ENCODE measurements around the gene AMHR2. TPM values are rescaled to one million over a fixed set of nuclear protein-coding genes. Genes with fewer than 3 reads are reported as not detected.
"Not testable (repeated sequence)": the region's sequence is repeated elsewhere in the genome, so short reads cannot be mapped to it uniquely, and the experiment has no call there.

AMHR2 gene
- polyA plus RNA-seq, result under 1 TPM in 1 of 2 donors, not detected in 1; 0.08 TPM

DNA sequence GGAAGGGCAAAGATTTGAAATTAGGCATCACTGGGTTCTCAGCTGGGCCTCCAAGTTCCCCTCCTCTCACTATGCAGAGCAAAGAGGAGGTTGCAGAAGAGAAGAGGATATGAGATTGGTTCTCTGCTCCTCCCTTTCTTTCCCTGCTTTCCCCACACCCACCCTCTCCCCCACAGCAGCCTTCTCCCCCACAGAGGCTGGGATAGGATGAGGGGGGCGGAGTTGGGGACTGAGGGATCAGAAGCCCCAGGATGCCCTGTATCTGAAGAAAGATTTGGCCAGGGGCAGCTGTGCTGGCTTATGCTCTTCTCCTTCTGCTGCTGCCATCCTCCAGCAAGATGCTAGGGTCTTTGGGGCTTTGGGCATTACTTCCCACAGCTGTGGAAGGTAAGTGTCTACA, at the start of gene AMHR2:
AMHR2 (plus strand) TSS at position 259 of the 400 bp plus-strand sequence; CDS start at position 339, 80 bp downstream.
- no peaks in the 10 kb centered on the region for H3K4me1 ChIP-seq (ENCODE audit: control insufficient read depth in 2 of 2, insufficient read depth in 2 of 2, low read length in 1 of 2)
- H3K27ac ChIP-seq (ENCODE audit: low read depth in 2 of 2, low read length in 1 of 2), result no peak within 1 kb of the TSS
- no peaks in the 10 kb centered on the region for H3K9me3 ChIP-seq (ENCODE audit: control insufficient read depth in 2 of 2, insufficient read depth in 1 of 2, low read depth in 1 of 2, low read length in 1 of 2)
- WGBS, 2 donors, result 92 to 100% methylated on average over 1 of the region's 1 CpG
- H3K4me3 ChIP-seq (ENCODE audit: low read depth in 1 of 2, low read length in 2 of 2), result no peak within 1 kb of the TSS
- H3K36me3 ChIP-seq (ENCODE audit: control insufficient read depth in 2 of 2, insufficient read depth in 2 of 2, low read length in 1 of 2), result no peaks in the 10 kb centered on the region
- no peaks in the 10 kb centered on the region for H3K27me3 ChIP-seq (ENCODE audit: control insufficient read depth in 1 of 2, insufficient read depth in 2 of 2, low read length in 2 of 2)

DNA sequence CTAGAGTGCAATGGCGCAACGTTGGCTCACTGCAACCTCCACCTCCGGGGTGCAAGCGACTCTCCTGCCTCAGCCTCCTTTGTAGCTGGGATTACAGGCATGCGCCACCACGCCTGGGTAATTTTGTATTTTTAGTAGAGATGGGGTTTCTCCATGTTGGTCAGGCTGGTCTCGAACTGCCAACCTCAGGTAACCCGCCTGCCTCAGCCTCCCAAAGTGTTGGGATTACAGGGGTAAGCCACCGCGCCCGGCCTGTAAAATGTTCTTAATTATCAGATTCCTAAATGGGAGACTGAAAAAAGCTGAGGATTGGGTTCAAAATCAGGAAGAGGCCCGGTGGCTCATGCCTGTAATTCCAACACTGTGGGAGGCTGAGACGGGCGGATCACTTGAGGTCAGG, 49.4 kb upstream of the AMHR2 start:
- H3K27me3 ChIP-seq (ENCODE audit: control insufficient read depth in 1 of 2, insufficient read depth in 2 of 2, low read length in 2 of 2); H3K4me1 ChIP-seq (ENCODE audit: control insufficient read depth in 2 of 2, insufficient read depth in 2 of 2, low read length in 1 of 2); H3K36me3 ChIP-seq (ENCODE audit: control insufficient read depth in 2 of 2, insufficient read depth in 2 of 2, low read length in 1 of 2); H3K9me3 ChIP-seq (ENCODE audit: control insufficient read depth in 2 of 2, insufficient read depth in 1 of 2, low read depth in 1 of 2, low read length in 1 of 2); H3K4me3 ChIP-seq (ENCODE audit: low read depth in 1 of 2, low read length in 2 of 2): not testable (repeated sequence)
- peak overlapping the region in 1 of 2 donors; percentile 62 for H3K27ac ChIP-seq (ENCODE audit: low read depth in 2 of 2, low read length in 1 of 2)
- 82 to 85% methylated on average over 14 of the region's 14 CpGs for WGBS, 2 donors

DNA sequence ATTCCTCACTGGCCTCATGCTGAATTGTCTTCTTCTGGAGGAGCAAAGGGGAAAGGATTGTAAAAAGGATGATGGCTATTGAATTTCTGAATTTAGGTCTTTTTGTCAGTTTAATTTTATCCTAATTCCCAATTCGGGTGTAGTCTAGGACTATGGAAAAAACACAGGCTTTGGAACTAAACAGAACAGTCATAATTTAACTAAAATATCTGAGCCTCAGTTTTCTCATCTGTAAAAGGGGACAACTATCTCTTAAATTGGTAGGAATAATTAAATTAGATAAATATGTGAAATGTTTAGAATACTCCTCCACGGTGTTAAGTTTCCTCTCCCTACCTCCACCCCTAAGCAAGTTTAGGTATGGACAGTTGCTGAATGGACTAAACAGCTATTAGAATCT, 46.9 kb upstream of the AMHR2 start:
- Histone ChIP-seq H3K27ac (ENCODE audit: low read depth in 2 of 2, low read length in 1 of 2) (no peak overlapping the region), H3K4me3 (ENCODE audit: low read depth in 1 of 2, low read length in 2 of 2) (no peak overlapping the region), H3K4me1 (ENCODE audit: control insufficient read depth in 2 of 2, insufficient read depth in 2 of 2, low read length in 1 of 2) (peaks cover 0 to 3% of the 10 kb centered on the region in 2 donors), H3K27me3 (ENCODE audit: control insufficient read depth in 1 of 2, insufficient read depth in 2 of 2, low read length in 2 of 2) (no peaks in the 10 kb centered on the region), H3K9me3 (ENCODE audit: control insufficient read depth in 2 of 2, insufficient read depth in 1 of 2, low read depth in 1 of 2, low read length in 1 of 2) (no peaks in the 10 kb centered on the region), H3K36me3 (ENCODE audit: control insufficient read depth in 2 of 2, insufficient read depth in 2 of 2, low read length in 1 of 2) (no peaks in the 10 kb centered on the region)
- 82 to 85% methylated on average over 2 of the region's 2 CpGs for WGBS, 2 donors

- WGBS, 2 donors, result 96 to 97% methylated on average over 12 of the region's 12 CpGs
- H3K36me3 ChIP-seq (ENCODE audit: control insufficient read depth in 2 of 2, insufficient read depth in 2 of 2, low read length in 1 of 2), result peaks cover 7 to 13% of the 10 kb centered on the region in 2 donors
- no peaks in the 10 kb centered on the region for H3K9me3 ChIP-seq (ENCODE audit: control insufficient read depth in 2 of 2, insufficient read depth in 1 of 2, low read depth in 1 of 2, low read length in 1 of 2)
- H3K4me3 ChIP-seq (ENCODE audit: low read depth in 1 of 2, low read length in 2 of 2), result no peak overlapping the region
- no peaks in the 10 kb centered on the region for H3K27me3 ChIP-seq (ENCODE audit: control insufficient read depth in 1 of 2, insufficient read depth in 2 of 2, low read length in 2 of 2)
- H3K4me1 ChIP-seq (ENCODE audit: control insufficient read depth in 2 of 2, insufficient read depth in 2 of 2, low read length in 1 of 2), result peaks cover 3 to 14% of the 10 kb centered on the region in 2 donors
- peak overlapping the region; percentile 45 to 92 for H3K27ac ChIP-seq (ENCODE audit: low read depth in 2 of 2, low read length in 1 of 2)
Measured at GRCh38 chr12:53378222-53378621, 45.4 kb upstream of the AMHR2 start.

- peaks cover 7 to 15% of the 10 kb centered on the region in 2 donors for H3K36me3 ChIP-seq (ENCODE audit: control insufficient read depth in 2 of 2, insufficient read depth in 2 of 2, low read length in 1 of 2)
- no peaks in the 10 kb centered on the region for H3K9me3 ChIP-seq (ENCODE audit: control insufficient read depth in 2 of 2, insufficient read depth in 1 of 2, low read depth in 1 of 2, low read length in 1 of 2)
- H3K27me3 ChIP-seq (ENCODE audit: control insufficient read depth in 1 of 2, insufficient read depth in 2 of 2, low read length in 2 of 2), result no peaks in the 10 kb centered on the region
- WGBS, 2 donors, result 10 to 12% methylated on average over 23 of the region's 23 CpGs
- peak overlapping the region; percentile 48 to 55 for H3K4me3 ChIP-seq (ENCODE audit: low read depth in 1 of 2, low read length in 2 of 2)
- peaks cover 5 to 16% of the 10 kb centered on the region in 2 donors for H3K4me1 ChIP-seq (ENCODE audit: control insufficient read depth in 2 of 2, insufficient read depth in 2 of 2, low read length in 1 of 2)
- peak overlapping the region; percentile 92 to 97 for H3K27ac ChIP-seq (ENCODE audit: low read depth in 2 of 2, low read length in 1 of 2)
Measured at GRCh38 chr12:53378724-53379388, 44.8 kb upstream of the AMHR2 start.

DNA sequence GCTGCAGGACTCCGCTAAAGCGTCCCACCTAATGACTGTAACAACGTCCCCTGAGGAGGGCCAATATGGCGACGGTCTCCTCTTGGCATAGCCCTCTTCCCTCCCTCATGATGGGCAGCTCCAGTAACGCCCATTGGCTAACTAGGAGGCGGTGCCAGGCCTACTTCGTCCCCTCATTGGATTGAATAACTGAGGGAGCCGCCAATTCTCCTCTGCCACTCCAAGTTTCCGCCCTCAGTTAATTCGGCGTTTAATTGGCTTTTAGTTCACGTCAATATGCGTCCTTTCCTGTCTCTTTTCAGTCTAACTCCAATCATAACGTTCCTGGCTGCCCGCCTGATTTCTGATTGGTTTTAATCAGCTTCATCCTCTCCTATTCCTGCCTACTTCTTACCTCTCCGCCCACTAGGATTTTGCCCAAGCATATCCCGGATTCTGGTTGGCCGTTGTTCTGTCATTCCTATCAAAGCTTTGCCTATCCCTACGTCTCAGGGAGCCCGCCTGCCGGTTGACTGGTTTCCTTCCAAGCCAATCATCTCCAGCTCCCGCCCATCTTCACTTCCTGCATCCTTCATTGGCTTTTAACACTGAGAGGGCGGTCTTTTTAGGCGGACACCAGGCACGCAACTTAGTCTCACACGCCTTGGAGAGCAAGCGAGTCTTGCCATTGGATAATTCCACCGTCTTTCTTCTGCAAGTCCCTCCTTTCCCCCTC, 44.1 kb upstream of the AMHR2 start:
- H3K27me3 ChIP-seq (ENCODE audit: control insufficient read depth in 1 of 2, insufficient read depth in 2 of 2, low read length in 2 of 2), result no peaks in the 10 kb centered on the region
- peaks cover 5 to 17% of the 10 kb centered on the region in 2 donors for H3K4me1 ChIP-seq (ENCODE audit: control insufficient read depth in 2 of 2, insufficient read depth in 2 of 2, low read length in 1 of 2)
- no peaks in the 10 kb centered on the region for H3K9me3 ChIP-seq (ENCODE audit: control insufficient read depth in 2 of 2, insufficient read depth in 1 of 2, low read depth in 1 of 2, low read length in 1 of 2)
- peak overlapping the region; percentile 97 to 99 for H3K27ac ChIP-seq (ENCODE audit: low read depth in 2 of 2, low read length in 1 of 2)
- H3K4me3 ChIP-seq (ENCODE audit: low read depth in 1 of 2, low read length in 2 of 2), result peak overlapping the region; percentile 55 to 70
- 0 to 1% methylated on average over 29 of the region's 29 CpGs for WGBS, 2 donors
- H3K36me3 ChIP-seq (ENCODE audit: control insufficient read depth in 2 of 2, insufficient read depth in 2 of 2, low read length in 1 of 2), result peaks cover 7 to 15% of the 10 kb centered on the region in 2 donors

DNA sequence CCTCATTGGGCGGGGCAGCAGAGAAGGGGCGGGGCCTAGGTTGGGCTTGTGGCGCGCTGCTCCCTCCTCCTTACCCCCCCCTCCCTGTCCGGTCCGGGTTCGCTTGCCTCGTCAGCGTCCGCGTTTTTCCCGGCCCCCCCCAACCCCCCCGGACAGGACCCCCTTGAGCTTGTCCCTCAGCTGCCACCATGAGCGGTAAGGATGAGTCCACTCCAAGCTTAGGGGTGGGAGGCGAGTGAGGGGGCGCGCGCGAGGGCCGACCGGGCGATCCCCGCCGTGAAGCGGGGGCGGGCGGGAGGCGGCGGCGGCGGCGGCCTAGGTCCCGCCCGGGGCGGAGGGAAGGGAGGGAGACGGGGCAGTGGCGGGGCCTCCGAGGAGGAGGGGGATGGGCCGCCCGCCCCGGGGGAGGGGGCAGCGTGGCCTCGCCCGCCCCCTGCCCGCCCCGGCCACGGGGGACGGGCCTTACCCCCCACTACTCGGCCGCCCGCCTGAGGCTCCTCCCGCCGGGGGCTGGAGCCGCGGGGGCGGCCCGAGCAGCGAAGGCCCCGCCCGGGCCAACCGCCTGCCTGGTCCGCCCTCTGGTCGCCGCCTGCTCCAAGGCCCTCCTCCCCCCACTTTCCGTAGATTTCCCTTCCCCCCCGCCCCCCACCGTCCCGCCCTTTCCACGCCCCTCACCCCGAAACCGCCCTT, 43.4 kb upstream of the AMHR2 start, which contains the start of gene SP1:
SP1 (plus strand) TSS at position 73 of the 690 bp plus-strand sequence; CDS start at position 189, 116 bp downstream.
- H3K9me3 ChIP-seq (ENCODE audit: control insufficient read depth in 2 of 2, insufficient read depth in 1 of 2, low read depth in 1 of 2, low read length in 1 of 2), result no peaks in the 10 kb centered on the region
- peak within 1 kb of the TSS; percentile 59 to 70 for H3K4me3 ChIP-seq (ENCODE audit: low read depth in 1 of 2, low read length in 2 of 2)
- no peaks in the 10 kb centered on the region for H3K27me3 ChIP-seq (ENCODE audit: control insufficient read depth in 1 of 2, insufficient read depth in 2 of 2, low read length in 2 of 2)
- peak within 1 kb of the TSS; percentile 99 for H3K27ac ChIP-seq (ENCODE audit: low read depth in 2 of 2, low read length in 1 of 2)
- peaks cover 7 to 15% of the 10 kb centered on the region in 2 donors for H3K36me3 ChIP-seq (ENCODE audit: control insufficient read depth in 2 of 2, insufficient read depth in 2 of 2, low read length in 1 of 2)
- 1 to 2% methylated on average over 45 to 67 of the region's 71 CpGs for WGBS, 2 donors
- peaks cover 5 to 19% of the 10 kb centered on the region in 2 donors for H3K4me1 ChIP-seq (ENCODE audit: control insufficient read depth in 2 of 2, insufficient read depth in 2 of 2, low read length in 1 of 2)

DNA sequence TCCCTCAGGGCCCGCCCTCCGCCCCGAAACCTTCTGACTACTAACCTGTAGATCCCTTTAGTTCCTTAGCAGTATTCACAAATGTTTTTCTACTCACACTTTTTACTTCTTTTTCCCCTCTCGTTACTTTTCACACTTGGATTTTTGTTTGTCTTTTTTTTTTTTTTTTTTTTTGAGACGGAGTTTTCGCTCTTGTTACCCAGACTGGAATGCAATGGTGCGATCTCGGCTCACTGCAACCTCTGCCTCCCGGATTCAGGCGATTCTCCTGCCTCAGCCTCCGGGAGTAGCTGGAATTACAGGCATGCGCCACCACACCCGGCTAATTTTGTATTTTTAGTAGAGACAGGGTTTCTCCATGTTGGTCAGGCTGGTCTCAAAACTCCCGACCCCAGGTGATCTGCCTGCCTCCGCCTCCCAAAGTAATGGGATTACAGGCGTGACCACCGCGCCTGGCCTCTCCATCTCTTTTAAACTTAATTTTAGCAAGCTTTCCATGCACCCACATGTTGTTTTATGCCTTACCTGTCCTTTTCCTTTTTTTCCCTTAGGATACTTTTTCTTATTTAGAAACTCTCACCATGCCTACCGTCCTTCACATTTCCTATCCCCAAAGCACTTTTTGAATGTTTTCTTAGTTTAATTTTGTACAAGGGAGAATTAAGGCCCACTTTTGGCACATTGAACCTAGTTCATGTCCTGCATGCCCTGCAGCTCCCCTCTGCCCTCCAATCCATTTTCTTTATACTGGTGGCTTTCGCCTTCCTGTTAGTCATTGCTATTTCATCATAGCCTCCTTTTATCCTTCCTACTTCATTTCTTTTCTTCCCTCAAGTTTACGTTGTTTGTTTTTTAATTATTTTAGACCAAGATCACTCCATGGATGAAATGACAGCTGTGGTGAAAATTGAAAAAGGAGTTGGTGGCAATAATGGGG, 42.6 kb upstream of the AMHR2 start:
- H3K9me3 ChIP-seq (ENCODE audit: control insufficient read depth in 2 of 2, insufficient read depth in 1 of 2, low read depth in 1 of 2, low read length in 1 of 2), result no peaks in the 10 kb centered on the region
- 6 to 7% methylated on average over 20 to 21 of the region's 21 CpGs for WGBS, 2 donors
- H3K27me3 ChIP-seq (ENCODE audit: control insufficient read depth in 1 of 2, insufficient read depth in 2 of 2, low read length in 2 of 2), result no peaks in the 10 kb centered on the region
- H3K27ac ChIP-seq (ENCODE audit: low read depth in 2 of 2, low read length in 1 of 2), result peak overlapping the region; percentile 97 to 99
- H3K36me3 ChIP-seq (ENCODE audit: control insufficient read depth in 2 of 2, insufficient read depth in 2 of 2, low read length in 1 of 2), result peaks cover 7 to 15% of the 10 kb centered on the region in 2 donors
- H3K4me3 ChIP-seq (ENCODE audit: low read depth in 1 of 2, low read length in 2 of 2), result peak overlapping the region; percentile 40 to 70
- H3K4me1 ChIP-seq (ENCODE audit: control insufficient read depth in 2 of 2, insufficient read depth in 2 of 2, low read length in 1 of 2), result peaks cover 5 to 19% of the 10 kb centered on the region in 2 donors

All from esophagus (tissue), 2 donors.